GM10248 (cell line): Measurements from ENCODE around the gene L1CAM.

Experiments used
- CTCF ChIA-PET: fragments of 300-600 bp; sonication (Branson Sonifier 250); formaldehyde crosslinking; extraction: SDS; loops from one replicate; lab custom pipeline; 2021; ENCODE audit warnings: antibody characterized with exemption; lab: Yijun Ruan, JAX
- POLR2A ChIA-PET: fragments of 350-650 bp; sonication (Branson Sonifier 250); formaldehyde crosslinking; extraction: SDS; loops from one replicate; lab custom pipeline; 2020; ENCODE audit warnings: antibody characterized with exemption; lab: Yijun Ruan, JAX
- DNase-seq: peaks from one replicate; pipeline ENCODE4 v3.0.0; 2012; ENCODE audit errors: extremely low spot score
- CTCF ChIP-seq: IDR thresholded peaks from 2 replicates; pipeline ENCODE4 v1.5.1; 2012; ENCODE audit warnings: mild to moderate bottlenecking, low read depth; ENCODE audit errors: extremely low read depth, missing control alignments, control extremely low read depth

The L1CAM gene

GRCh38 chrX:153927922-153928760, 42.2 kb upstream of the L1CAM start:
- peak; percentile 97 for DNase-seq
- no peak for TF ChIP-seq CTCF
- POLR2A ChIA-PET, result no interaction called here
- CTCF ChIA-PET, result interaction anchor here (1.2 to 14.1 kb wide), 2 partner anchors 11 to 21 kb away, joined by 3 to 187 read pairs; partner anchors contain the start of gene RENBP

- no peak for TF ChIP-seq CTCF
- CTCF ChIA-PET, result interaction anchor here (14.1 kb wide), 1 partner anchor 21 kb away, joined by 187 read pairs; the partner anchor contains the start of gene RENBP
- no peak for DNase-seq
- POLR2A ChIA-PET, result no interaction called here
Measured at GRCh38 chrX:153927672-153927921, 41.6 kb upstream of the L1CAM start.

- ChIA-PET CTCF (interaction anchor here (2.7 to 14.1 kb wide), 2 partner anchors 13 to 22 kb away, joined by 10 to 187 read pairs; partner anchors contain the start of gene RENBP), POLR2A (interaction anchor here (1.0 kb wide), 2 partner anchors 44 to 133 kb away, joined by 3 read pairs; partner anchors contain the start of genes IDH3G and SSR4)
- peak; percentile 81 for DNase-seq
- TF ChIP-seq CTCF, result peak; percentile 15
Measured at GRCh38 chrX:153926858-153927671, 41.1 kb upstream of the L1CAM start.

- TF ChIP-seq CTCF, result no peak
- DNase-seq, result no peak
- ChIA-PET POLR2A (interaction anchor here (1.0 kb wide), 2 partner anchors 44 to 133 kb away, joined by 3 read pairs; partner anchors contain the start of genes IDH3G and SSR4), CTCF (interaction anchor here (1.4 to 14.1 kb wide), 3 partner anchors 13 to 41 kb away, joined by 3 to 187 read pairs (median 10); partner anchors contain the start of gene RENBP)
Measured at GRCh38 chrX:153926552-153926857, 40.5 kb upstream of the L1CAM start.

GRCh38 chrX:153925739-153926551, 40.0 kb upstream of the L1CAM start, which contains the start of gene ARHGAP4:
Gene ARHGAP4 (minus strand): TSS chrX:153926264. CDS start chrX:153926202, 62 bp downstream.
- CTCF ChIA-PET, result interaction anchor here (0.6 to 14.1 kb wide), 9 partner anchors 8 to 448 kb away, joined by 3 to 187 read pairs (median 4); partner anchors contain the start of genes NAA10 and RENBP
- TF ChIP-seq CTCF, result peak; percentile 21
- DNase-seq, result peak; percentile 52
- POLR2A ChIA-PET, result interaction anchor here (1.0 kb wide), 2 partner anchors 45 to 132 kb away, joined by 3 read pairs; partner anchors contain the start of genes IDH3G and SSR4
